Testis (tissue), 2 donors: ENCODE data around the gene SPIRE2.

Experiments used
- POLR2A ChIP-seq: fragments of 450-650 bp; IDR thresholded peaks from one replicate; pipeline ENCODE4 v1.6.1; 2017; ENCODE audit warnings: antibody characterized with exemption, mild to moderate bottlenecking, moderate library complexity
- TF ChIP-seq, protein P1 (sequence below), 3 experiments: fragments of 450-650 bp in 2 of 3; fragments of 200-600 bp in 1 of 3; sonication (generic) in 1 of 3; IDR thresholded peaks; one replicate each; pipeline ENCODE4 v1.5.1; 2016 to 2019; ENCODE audit warnings: antibody characterized with exemption in 3 of 3, mild to moderate bottlenecking in 2 of 3, moderate library complexity in 1 of 3

DNA sequence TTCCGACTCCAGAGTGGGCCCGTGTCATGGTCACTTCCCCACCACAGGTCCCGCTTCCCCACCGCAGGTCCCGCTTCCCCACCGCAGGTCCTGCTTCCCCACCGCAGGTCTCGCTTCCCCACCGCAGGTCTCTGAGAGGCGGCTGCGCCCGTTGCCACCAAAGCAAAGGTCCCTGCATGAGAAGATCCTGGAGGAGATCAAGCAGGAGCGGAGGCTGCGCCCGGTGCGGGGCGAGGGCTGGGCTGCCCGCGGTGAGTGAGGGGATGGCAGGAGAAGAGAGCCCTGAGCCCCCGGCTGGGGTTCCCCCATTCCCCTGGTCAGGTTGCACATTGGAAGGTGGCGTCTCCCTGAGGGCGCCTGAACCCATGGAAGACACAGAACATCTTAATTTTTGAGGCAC lies 27.7 kb downstream of the SPIRE2 start:
- TF ChIP-seq POLR2A, result no peak
- TF ChIP-seq, protein P1, sequence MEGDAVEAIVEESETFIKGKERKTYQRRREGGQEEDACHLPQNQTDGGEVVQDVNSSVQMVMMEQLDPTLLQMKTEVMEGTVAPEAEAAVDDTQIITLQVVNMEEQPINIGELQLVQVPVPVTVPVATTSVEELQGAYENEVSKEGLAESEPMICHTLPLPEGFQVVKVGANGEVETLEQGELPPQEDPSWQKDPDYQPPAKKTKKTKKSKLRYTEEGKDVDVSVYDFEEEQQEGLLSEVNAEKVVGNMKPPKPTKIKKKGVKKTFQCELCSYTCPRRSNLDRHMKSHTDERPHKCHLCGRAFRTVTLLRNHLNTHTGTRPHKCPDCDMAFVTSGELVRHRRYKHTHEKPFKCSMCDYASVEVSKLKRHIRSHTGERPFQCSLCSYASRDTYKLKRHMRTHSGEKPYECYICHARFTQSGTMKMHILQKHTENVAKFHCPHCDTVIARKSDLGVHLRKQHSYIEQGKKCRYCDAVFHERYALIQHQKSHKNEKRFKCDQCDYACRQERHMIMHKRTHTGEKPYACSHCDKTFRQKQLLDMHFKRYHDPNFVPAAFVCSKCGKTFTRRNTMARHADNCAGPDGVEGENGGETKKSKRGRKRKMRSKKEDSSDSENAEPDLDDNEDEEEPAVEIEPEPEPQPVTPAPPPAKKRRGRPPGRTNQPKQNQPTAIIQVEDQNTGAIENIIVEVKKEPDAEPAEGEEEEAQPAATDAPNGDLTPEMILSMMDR (IDR thresholded peaks at IDR 0.05), result no peak
